ENCODE data around the gene PDCD1.

Gene PDCD1

GRCh38 chr2:241861264-241861663 lies 2.6 kb upstream of the PDCD1 start:
- H3K4me1 ChIP-seq (ENCODE audit: control insufficient read depth, insufficient read depth, low read depth, low read length): peaks cover 7% of the 10 kb centered on the region
- no peak overlapping the region for H3K4me3 ChIP-seq (ENCODE audit: insufficient read depth in 1 of 2, low read depth in 1 of 2, low read length in 2 of 2)
- H4K91ac ChIP-seq (ENCODE audit: low read length): no peak overlapping the region
- WGBS: 94% methylated on average over 1 of the region's 1 CpG
- no peak overlapping the region for H2AK5ac ChIP-seq (ENCODE audit: low read length, severe bottlenecking)
- no peak overlapping the region for H3K23ac ChIP-seq (ENCODE audit: low read length in 2 of 2)
- no peaks in the 10 kb centered on the region for H3K9me3 ChIP-seq (ENCODE audit: control insufficient read depth, low read length)
- no peak overlapping the region for H3K27ac ChIP-seq (ENCODE audit: low read length, poor library complexity, severe bottlenecking)
- no peak overlapping the region for H3K18ac ChIP-seq (ENCODE audit: low read depth in 1 of 2, low read length in 2 of 2)
- no peak overlapping the region for H2BK15ac ChIP-seq (ENCODE audit: low read depth, poor library complexity, severe bottlenecking)
- no peak overlapping the region for H3K4ac ChIP-seq (ENCODE audit: low read depth in 1 of 2, low read length in 2 of 2)
- no peak for DNase-seq
- no peak overlapping the region for H3K14ac ChIP-seq (ENCODE audit: low read length in 2 of 2)
- H3K9ac ChIP-seq (ENCODE audit: low read length): no peak overlapping the region
- no peak overlapping the region for H2BK12ac ChIP-seq (ENCODE audit: low read length in 2 of 2)
- no peaks in the 10 kb centered on the region for H3K79me1 ChIP-seq (replicated peaks; ENCODE audit: low read length, poor library complexity, severe bottlenecking)
- H2BK5ac ChIP-seq (ENCODE audit: low read depth, low read length, poor library complexity, severe bottlenecking): no peak overlapping the region
- no peak overlapping the region for H2AFZ ChIP-seq (ENCODE audit: low read depth, low read length)
- no peaks in the 10 kb centered on the region for H3K36me3 ChIP-seq (ENCODE audit: control insufficient read depth in 1 of 2, insufficient read depth in 2 of 2, low read depth in 1 of 2, low read length in 2 of 2)
- no peak overlapping the region for H3K4me2 ChIP-seq (ENCODE audit: low read length, poor library complexity, severe bottlenecking)
- H3K27me3 ChIP-seq (ENCODE audit: control insufficient read depth in 1 of 2, insufficient read depth in 1 of 2, low read length in 2 of 2): peaks cover 20 to 60% of the 10 kb centered on the region in 2 experiments
- H2BK120ac ChIP-seq (ENCODE audit: low read depth, low read length): no peak overlapping the region
- no peak overlapping the region for H4K8ac ChIP-seq (ENCODE audit: low read length)

GRCh38 chr2:241860184-241861078 lies 1.7 kb upstream of the PDCD1 start:
- no peaks in the 10 kb centered on the region for H3K79me1 ChIP-seq (replicated peaks; ENCODE audit: low read length, poor library complexity, severe bottlenecking)
- no peaks in the 10 kb centered on the region for H3K36me3 ChIP-seq (ENCODE audit: control insufficient read depth in 1 of 2, insufficient read depth in 2 of 2, low read depth in 1 of 2, low read length in 2 of 2)
- H2AFZ ChIP-seq (ENCODE audit: low read depth, low read length): no peak overlapping the region
- no peak for DNase-seq
- H4K91ac ChIP-seq (ENCODE audit: low read length): no peak overlapping the region
- H3K9me3 ChIP-seq (ENCODE audit: control insufficient read depth, low read length): no peaks in the 10 kb centered on the region
- no peak overlapping the region for H3K18ac ChIP-seq (ENCODE audit: low read depth in 1 of 2, low read length in 2 of 2)
- H3K14ac ChIP-seq (ENCODE audit: low read length in 2 of 2): no peak overlapping the region
- H3K4me2 ChIP-seq (ENCODE audit: low read length, poor library complexity, severe bottlenecking): no peak overlapping the region
- H2BK15ac ChIP-seq (ENCODE audit: low read depth, poor library complexity, severe bottlenecking): no peak overlapping the region
- no peak overlapping the region for H4K8ac ChIP-seq (ENCODE audit: low read length)
- H3K4me1 ChIP-seq (ENCODE audit: control insufficient read depth, insufficient read depth, low read depth, low read length): peaks cover 4% of the 10 kb centered on the region
- H2BK120ac ChIP-seq (ENCODE audit: low read depth, low read length): no peak overlapping the region
- H3K27ac ChIP-seq (ENCODE audit: low read length, poor library complexity, severe bottlenecking): no peak overlapping the region
- no peak overlapping the region for H3K4ac ChIP-seq (ENCODE audit: low read depth in 1 of 2, low read length in 2 of 2)
- H3K9ac ChIP-seq (ENCODE audit: low read length): peak overlapping the region; percentile 75
- no peak overlapping the region for H2BK12ac ChIP-seq (ENCODE audit: low read length in 2 of 2)
- H3K23ac ChIP-seq (ENCODE audit: low read length in 2 of 2): no peak overlapping the region
- no peak overlapping the region for H2AK5ac ChIP-seq (ENCODE audit: low read length, severe bottlenecking)
- peaks cover 13 to 60% of the 10 kb centered on the region in 2 experiments for H3K27me3 ChIP-seq (ENCODE audit: control insufficient read depth in 1 of 2, insufficient read depth in 1 of 2, low read length in 2 of 2)
- peak overlapping the region in 1 of 2 experiments; percentile 66 for H3K4me3 ChIP-seq (ENCODE audit: insufficient read depth in 1 of 2, low read depth in 1 of 2, low read length in 2 of 2)
- no peak overlapping the region for H2BK5ac ChIP-seq (ENCODE audit: low read depth, low read length, poor library complexity, severe bottlenecking)
- WGBS: 85% methylated on average over 10 of the region's 10 CpGs

GRCh38 chr2:241859436-241860183 lies 916 bp upstream of the PDCD1 start:
- peaks cover 5 to 59% of the 10 kb centered on the region in 2 experiments for H3K27me3 ChIP-seq (ENCODE audit: control insufficient read depth in 1 of 2, insufficient read depth in 1 of 2, low read length in 2 of 2)
- H3K36me3 ChIP-seq (ENCODE audit: control insufficient read depth in 1 of 2, insufficient read depth in 2 of 2, low read depth in 1 of 2, low read length in 2 of 2): no peaks in the 10 kb centered on the region
- H2AFZ ChIP-seq (ENCODE audit: low read depth, low read length): no peak overlapping the region
- no peak overlapping the region for H3K14ac ChIP-seq (ENCODE audit: low read length in 2 of 2)
- no peak overlapping the region for H3K4me2 ChIP-seq (ENCODE audit: low read length, poor library complexity, severe bottlenecking)
- H3K4me3 ChIP-seq (ENCODE audit: insufficient read depth in 1 of 2, low read depth in 1 of 2, low read length in 2 of 2): peak overlapping the region in 1 of 2 experiments; percentile 66
- no peak overlapping the region for H3K27ac ChIP-seq (ENCODE audit: low read length, poor library complexity, severe bottlenecking)
- no peak overlapping the region for H2BK12ac ChIP-seq (ENCODE audit: low read length in 2 of 2)
- no peak overlapping the region for H3K18ac ChIP-seq (ENCODE audit: low read depth in 1 of 2, low read length in 2 of 2)
- no peaks in the 10 kb centered on the region for H3K4me1 ChIP-seq (ENCODE audit: control insufficient read depth, insufficient read depth, low read depth, low read length)
- no peak overlapping the region for H4K91ac ChIP-seq (ENCODE audit: low read length)
- no peak for DNase-seq
- no peaks in the 10 kb centered on the region for H3K79me1 ChIP-seq (replicated peaks; ENCODE audit: low read length, poor library complexity, severe bottlenecking)
- peak overlapping the region; percentile 75 for H3K9ac ChIP-seq (ENCODE audit: low read length)
- H2BK5ac ChIP-seq (ENCODE audit: low read depth, low read length, poor library complexity, severe bottlenecking): no peak overlapping the region
- no peak overlapping the region for H2AK5ac ChIP-seq (ENCODE audit: low read length, severe bottlenecking)
- no peak overlapping the region for H3K4ac ChIP-seq (ENCODE audit: low read depth in 1 of 2, low read length in 2 of 2)
- H2BK15ac ChIP-seq (ENCODE audit: low read depth, poor library complexity, severe bottlenecking): no peak overlapping the region
- 87% methylated on average over 29 of the region's 30 CpGs for WGBS
- no peaks in the 10 kb centered on the region for H3K9me3 ChIP-seq (ENCODE audit: control insufficient read depth, low read length)
- H3K23ac ChIP-seq (ENCODE audit: low read length in 2 of 2): no peak overlapping the region
- H2BK120ac ChIP-seq (ENCODE audit: low read depth, low read length): no peak overlapping the region
- H4K8ac ChIP-seq (ENCODE audit: low read length): no peak overlapping the region

- Histone ChIP-seq H2BK5ac (ENCODE audit: low read depth, low read length, poor library complexity, severe bottlenecking) (no peak overlapping the region), H3K14ac (ENCODE audit: low read length in 2 of 2) (no peak overlapping the region), H3K79me1 (replicated peaks; ENCODE audit: low read length, poor library complexity, severe bottlenecking) (no peaks in the 10 kb centered on the region), H3K9me3 (ENCODE audit: control insufficient read depth, low read length) (no peaks in the 10 kb centered on the region), H3K4me3 (ENCODE audit: insufficient read depth in 1 of 2, low read depth in 1 of 2, low read length in 2 of 2) (no peak overlapping the region), H3K4me1 (ENCODE audit: control insufficient read depth, insufficient read depth, low read depth, low read length) (peaks cover 4% of the 10 kb centered on the region), H2BK120ac (ENCODE audit: low read depth, low read length) (no peak overlapping the region), H3K18ac (ENCODE audit: low read depth in 1 of 2, low read length in 2 of 2) (no peak overlapping the region), H3K9ac (ENCODE audit: low read length) (peak overlapping the region; percentile 75), H2BK15ac (ENCODE audit: low read depth, poor library complexity, severe bottlenecking) (no peak overlapping the region), H4K8ac (ENCODE audit: low read length) (no peak overlapping the region), H4K91ac (ENCODE audit: low read length) (no peak overlapping the region), H2AK5ac (ENCODE audit: low read length, severe bottlenecking) (no peak overlapping the region), H3K27ac (ENCODE audit: low read length, poor library complexity, severe bottlenecking) (no peak overlapping the region), H2BK12ac (ENCODE audit: low read length in 2 of 2) (no peak overlapping the region), H3K36me3 (ENCODE audit: control insufficient read depth in 1 of 2, insufficient read depth in 2 of 2, low read depth in 1 of 2, low read length in 2 of 2) (no peaks in the 10 kb centered on the region), H2AFZ (ENCODE audit: low read depth, low read length) (no peak overlapping the region), H3K27me3 (ENCODE audit: control insufficient read depth in 1 of 2, insufficient read depth in 1 of 2, low read length in 2 of 2) (peaks cover 4 to 57% of the 10 kb centered on the region in 2 experiments), H3K4ac (ENCODE audit: low read depth in 1 of 2, low read length in 2 of 2) (no peak overlapping the region), H3K23ac (ENCODE audit: low read length in 2 of 2) (no peak overlapping the region), H3K4me2 (ENCODE audit: low read length, poor library complexity, severe bottlenecking) (no peak overlapping the region)
- WGBS: 61% methylated on average over 9 of the region's 9 CpGs
- DNase-seq: no peak
Measured at GRCh38 chr2:241859017-241859435, 332 bp upstream of the PDCD1 start.

Data from mesenchymal stem cell (in vitro differentiated cells and primary cell).